Esophagus muscularis mucosa (tissue), 4 donors: ENCODE data around the gene ADISSP. TPM values are rescaled to one million over a fixed set of nuclear protein-coding genes. Genes with fewer than 3 reads are reported as not detected.

Source experiments
- DNase-seq: peaks from one replicate; pipeline ENCODE4 v3.0.0-alpha.2; 2017; ENCODE audit errors: extremely low spot score
- H3K27ac ChIP-seq, 4 donors: fragments of 200-600 bp; sonication (generic); replicated peaks in 1 of 4; 1 replicate in 3 of 4; 2 replicates in 1 of 4; pipeline ENCODE4 v1.5.1; 2016 to 2019; ENCODE audit warnings: mild to moderate bottlenecking in 1 of 4
- H3K27me3 ChIP-seq, 4 donors: fragments of 200-600 bp; sonication (generic); one replicate each; pipeline versions ENCODE4 v1.5.1 to v1.6.0; 2016 to 2019
- H3K36me3 ChIP-seq, 4 donors: fragments of 200-600 bp; sonication (generic); one replicate each; pipeline ENCODE4 v1.5.1; 2016 to 2019
- H3K4me1 ChIP-seq, 4 donors: fragments of 200-600 bp; sonication (generic); one replicate each; pipeline ENCODE4 v1.5.1; 2016 to 2019
- H3K4me3 ChIP-seq, 4 donors: fragments of 200-600 bp; sonication (generic); 1 replicate in 2 of 4; 2 replicates in 2 of 4; pipeline ENCODE4 v1.5.1; 2016 to 2019; ENCODE audit warnings: mild to moderate bottlenecking in 4 of 4, moderate library complexity in 1 of 4
- H3K9me3 ChIP-seq, 4 donors: fragments of 200-600 bp; sonication (generic); 1 replicate in 3 of 4; 2 replicates in 1 of 4; pipeline ENCODE4 v1.5.1; 2016 to 2019
- EP300 ChIP-seq: sonication (generic); formaldehyde crosslinking; IDR thresholded peaks from one replicate; pipeline ENCODE4 v1.6.1; 2017; ENCODE audit warnings: antibody characterized with exemption
- POLR2A ChIP-seq: fragments of 450-650 bp; IDR thresholded peaks from one replicate; pipeline ENCODE4 v1.6.1; 2017; ENCODE audit warnings: antibody characterized with exemption, moderate library complexity, mild to moderate bottlenecking, low read depth
- POLR2AphosphoS5 ChIP-seq, 2 donors: sonication (generic); formaldehyde crosslinking; IDR thresholded peaks; one replicate each; pipeline ENCODE4 v1.6.1; 2017; ENCODE audit warnings: antibody characterized with exemption in 2 of 2
- WGBS: methylation state at CpG from one replicate; pipeline ENCODE4 v1.1.5; 2018; 5-methylcytosine and 5-hydroxymethylcytosine counted together
- intact Hi-C: fragments of 100-400 bp; cut with DNase I; formaldehyde crosslinking; loops from one replicate; pipeline ENCODE4 v1.15.1; 2023
- total RNA-seq, 4 donors: library from RNA; depleted of rRNA; stranded (reverse); fragments of >200 nt; gene quantifications; one replicate each; pipeline versions ENCODE4 v1.1.0 to v1.2.1, GENCODE V29; 2016
- TF ChIP-seq, protein P1 (sequence below), 3 experiments: fragments of 200-600 bp in 2 of 3; fragments of 450-650 bp in 1 of 3; sonication (generic) in 2 of 3; IDR thresholded peaks; one replicate each; pipeline ENCODE4 v1.5.1; 2017 to 2019; ENCODE audit warnings: antibody characterized with exemption in 3 of 3, mild to moderate bottlenecking in 2 of 3, moderate library complexity in 1 of 3

The ADISSP gene
- total RNA-seq, 4 donors from 2014 or later, result 56.5 to 96.1 (median 73.6) TPM

DNA sequence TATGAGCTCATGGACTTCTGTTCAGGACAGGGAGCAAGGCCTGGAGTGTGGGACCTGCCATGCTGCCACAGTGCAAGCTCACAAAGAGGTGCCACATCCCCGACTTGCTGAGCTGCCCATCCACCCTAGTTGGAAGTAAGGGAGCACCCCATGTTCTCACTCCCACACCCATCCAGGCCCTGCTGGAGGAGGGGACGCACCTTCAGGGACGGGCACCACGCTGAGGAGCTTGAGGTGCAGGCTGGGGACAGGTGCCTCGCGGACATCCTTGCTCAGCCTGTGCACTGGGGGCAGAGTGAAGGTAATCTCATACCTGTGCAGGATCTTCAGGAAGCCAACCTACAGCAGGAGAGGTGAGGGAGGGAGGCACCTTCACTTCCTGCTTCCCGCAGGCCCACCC lies 12.3 kb downstream of the ADISSP start:
- no peak for TF ChIP-seq POLR2A
- TF ChIP-seq, protein P1, sequence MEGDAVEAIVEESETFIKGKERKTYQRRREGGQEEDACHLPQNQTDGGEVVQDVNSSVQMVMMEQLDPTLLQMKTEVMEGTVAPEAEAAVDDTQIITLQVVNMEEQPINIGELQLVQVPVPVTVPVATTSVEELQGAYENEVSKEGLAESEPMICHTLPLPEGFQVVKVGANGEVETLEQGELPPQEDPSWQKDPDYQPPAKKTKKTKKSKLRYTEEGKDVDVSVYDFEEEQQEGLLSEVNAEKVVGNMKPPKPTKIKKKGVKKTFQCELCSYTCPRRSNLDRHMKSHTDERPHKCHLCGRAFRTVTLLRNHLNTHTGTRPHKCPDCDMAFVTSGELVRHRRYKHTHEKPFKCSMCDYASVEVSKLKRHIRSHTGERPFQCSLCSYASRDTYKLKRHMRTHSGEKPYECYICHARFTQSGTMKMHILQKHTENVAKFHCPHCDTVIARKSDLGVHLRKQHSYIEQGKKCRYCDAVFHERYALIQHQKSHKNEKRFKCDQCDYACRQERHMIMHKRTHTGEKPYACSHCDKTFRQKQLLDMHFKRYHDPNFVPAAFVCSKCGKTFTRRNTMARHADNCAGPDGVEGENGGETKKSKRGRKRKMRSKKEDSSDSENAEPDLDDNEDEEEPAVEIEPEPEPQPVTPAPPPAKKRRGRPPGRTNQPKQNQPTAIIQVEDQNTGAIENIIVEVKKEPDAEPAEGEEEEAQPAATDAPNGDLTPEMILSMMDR (IDR thresholded peaks at IDR 0.05), result no peak
- TF ChIP-seq POLR2AphosphoS5 (IDR thresholded peaks at IDR 0.05), result no peak
- TF ChIP-seq EP300, result no peak
- 77% methylated on average over 5 of the region's 7 CpGs for WGBS
- intact Hi-C loops, result no loop called here

DNA sequence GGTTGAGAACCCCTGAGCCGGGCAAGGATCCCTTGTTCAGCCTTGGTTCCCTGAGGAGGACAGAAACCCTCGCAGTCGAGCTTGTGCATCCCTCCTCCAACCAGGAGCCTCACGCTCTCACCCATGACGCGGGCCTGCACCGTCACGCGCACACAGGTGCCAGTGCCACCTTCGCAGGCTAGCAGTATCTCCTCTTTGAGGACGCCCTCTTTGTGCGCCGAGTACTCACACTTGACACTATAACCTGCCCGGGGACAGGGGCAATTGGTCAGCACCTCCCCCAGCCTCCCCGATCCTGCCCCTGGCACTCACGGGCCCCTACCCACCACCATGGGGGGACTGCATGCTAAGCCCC lies 13.3 kb downstream of the ADISSP start:
- Histone ChIP-seq H3K4me3 (no peak overlapping the region), H3K9me3 (no peaks in the 10 kb centered on the region), H3K27ac (peak overlapping the region in 1 of 4 donors; percentile 40), H3K4me1 (peaks cover 31 to 69% (median 46%) of the 10 kb centered on the region in 4 donors), H3K36me3 (peaks cover 0 to 88% (median 48%) of the 10 kb centered on the region in 4 donors), H3K27me3 (peaks cover 0 to 10% (median 0%) of the 10 kb centered on the region in 4 donors)
- no peak for DNase-seq
- WGBS, result 76% methylated on average over 15 of the region's 16 CpGs
- intact Hi-C loops, result no loop called here
- TF ChIP-seq, protein P1 (IDR thresholded peaks at IDR 0.05), result no peak
- no peak for TF ChIP-seq EP300
- no peak for TF ChIP-seq POLR2A
- no peak for TF ChIP-seq POLR2AphosphoS5 (IDR thresholded peaks at IDR 0.05)

More for the DNA sequence above, 12.3 kb downstream of the ADISSP start:
- Histone ChIP-seq H3K4me3 (no peak overlapping the region), H3K27me3 (peaks cover 0 to under 1% (median 0%) of the 10 kb centered on the region in 4 donors), H3K36me3 (peaks cover 0 to 78% (median 43%) of the 10 kb centered on the region in 4 donors), H3K4me1 (peaks cover 25 to 69% (median 47%) of the 10 kb centered on the region in 4 donors), H3K9me3 (no peaks in the 10 kb centered on the region), H3K27ac (no peak overlapping the region)
- DNase-seq, result no peak

DNA sequence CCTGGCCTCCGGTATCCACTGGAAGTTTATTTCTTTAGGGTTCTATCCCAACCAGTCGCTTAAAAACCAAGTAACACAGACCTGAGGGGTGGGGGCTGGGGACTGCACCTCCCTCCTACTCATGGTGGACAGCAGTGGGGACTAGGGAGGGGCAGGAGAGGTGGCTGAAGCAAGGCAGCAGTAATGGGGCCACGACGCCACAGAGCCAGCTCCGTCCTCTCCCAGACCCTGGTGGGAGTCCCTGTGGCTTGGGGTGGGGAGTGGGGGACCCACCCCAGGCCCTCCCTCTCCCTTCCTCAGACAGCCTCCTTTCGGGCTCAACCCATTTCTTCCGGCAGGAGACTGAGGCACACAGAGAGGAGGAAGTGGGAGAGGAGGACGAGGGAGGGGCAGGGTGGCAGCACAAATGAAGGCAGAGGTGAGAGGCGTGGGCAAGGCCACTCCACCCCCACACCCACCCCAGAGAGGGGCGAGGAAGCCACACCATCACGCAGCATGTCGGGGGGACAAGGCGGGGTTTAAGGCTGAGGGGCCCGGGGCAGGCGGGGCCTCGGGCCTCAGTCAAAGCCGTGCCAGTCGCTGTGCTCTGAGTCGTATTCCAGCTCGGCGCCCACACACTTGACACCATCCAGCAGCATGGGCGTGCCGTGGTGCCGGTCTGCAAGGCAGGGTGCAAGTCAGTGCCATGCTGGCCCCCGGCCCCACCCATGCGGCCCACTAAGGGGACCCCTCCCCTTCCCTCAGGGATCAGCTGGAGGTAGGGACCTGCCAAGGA lies 13.9 kb downstream of the ADISSP start:
- Histone ChIP-seq H3K4me3 (no peak overlapping the region), H3K27me3 (peaks cover 0 to 13% (median 0%) of the 10 kb centered on the region in 4 donors), H3K9me3 (no peaks in the 10 kb centered on the region), H3K36me3 (peaks cover 0 to 83% (median 49%) of the 10 kb centered on the region in 4 donors), H3K4me1 (peaks cover 31 to 63% (median 43%) of the 10 kb centered on the region in 4 donors), H3K27ac (peak overlapping the region; percentile 27 to 57 (median 41))
- no peak for DNase-seq
- TF ChIP-seq EP300 (no peak), POLR2A (no peak), POLR2AphosphoS5 (IDR thresholded peaks at IDR 0.05) (no peak)
- TF ChIP-seq, protein P1 (IDR thresholded peaks at IDR 0.05), result no peak
- WGBS, result 76% methylated on average over 16 of the region's 26 CpGs
- intact Hi-C loops, result no loop called here

DNA sequence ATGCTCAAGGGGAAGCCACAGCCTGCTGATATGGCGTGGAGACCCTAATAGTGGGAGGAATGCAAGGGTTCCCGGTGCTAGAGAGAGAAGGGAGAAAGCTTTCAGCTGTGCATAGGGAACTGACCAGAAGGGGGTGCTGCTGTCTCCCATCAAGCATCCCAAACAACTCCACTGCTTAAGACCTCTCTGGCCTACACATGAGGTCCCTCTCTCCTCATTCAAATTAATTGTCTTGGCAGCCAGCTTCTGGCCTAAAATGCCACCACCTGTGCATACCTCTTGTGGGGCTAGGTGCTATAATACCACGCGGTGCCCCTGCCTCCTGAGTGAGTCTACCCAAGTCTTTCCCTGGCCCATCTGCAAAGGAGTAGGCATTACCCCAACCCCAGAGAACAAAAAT lies 14.5 kb downstream of the ADISSP start:
- peaks cover 0 to 80% (median 53%) of the 10 kb centered on the region in 4 donors for H3K36me3 ChIP-seq
- TF ChIP-seq POLR2A, result no peak
- TF ChIP-seq POLR2AphosphoS5 (IDR thresholded peaks at IDR 0.05), result peak; percentile 18 to 40
- TF ChIP-seq, protein P1 (IDR thresholded peaks at IDR 0.05), result peak; percentile 75 to 85 (median 76)
- no peak for TF ChIP-seq EP300
- H3K27ac ChIP-seq, result peak overlapping the region; percentile 27 to 57 (median 41)
- H3K27me3 ChIP-seq, result peaks cover 0 to 13% (median 0%) of the 10 kb centered on the region in 4 donors
- WGBS, result 27% methylated on average over 4 of the region's 4 CpGs
- no peak overlapping the region for H3K4me3 ChIP-seq
- intact Hi-C loops, result no loop called here
- no peak for DNase-seq
- H3K9me3 ChIP-seq, result no peaks in the 10 kb centered on the region
- peaks cover 31 to 57% (median 42%) of the 10 kb centered on the region in 4 donors for H3K4me1 ChIP-seq
